Mesendoderm (in vitro differentiated cells): ENCODE results near the gene ZSWIM3.
"Not testable (repeated sequence)": the region's sequence is repeated elsewhere in the genome, so short reads cannot be mapped to it uniquely, and the experiment has no call there.

Experiments
- DNase-seq: peaks from one replicate; pipeline ENCODE4 v3.0.0; 2013
- H2AK5ac ChIP-seq: 2 replicates; pipeline ENCODE4 v1.6.1; 2013; ENCODE audit warnings: low read length, inconsistent platforms
- H2BK120ac ChIP-seq: 2 replicates; pipeline ENCODE4 v1.6.1; 2013; ENCODE audit warnings: low read depth, mild to moderate bottlenecking, low read length, moderate library complexity, mixed read lengths
- H2BK15ac ChIP-seq: replicated peaks from 2 replicates; pipeline ENCODE4 v1.6.1; 2013; ENCODE audit warnings: low read depth, mild to moderate bottlenecking, moderate library complexity
- H2BK5ac ChIP-seq: 2 replicates; pipeline ENCODE4 v1.6.1; 2013; ENCODE audit warnings: low read length, inconsistent platforms
- H3K18ac ChIP-seq: 2 replicates; pipeline ENCODE4 v1.6.1; 2013; ENCODE audit warnings: mild to moderate bottlenecking, low read length, mixed read lengths
- H3K23ac ChIP-seq: one replicate; pipeline ENCODE4 v1.6.1; 2013; ENCODE audit warnings: low read length
- H3K27ac ChIP-seq: 2 replicates; pipeline ENCODE4 v1.5.1; 2013; ENCODE audit warnings: low read depth, mild to moderate bottlenecking, inconsistent platforms, low read length, moderate library complexity
- H3K27me3 ChIP-seq: 2 replicates; pipeline ENCODE4 v1.6.1; 2013; ENCODE audit warnings: low read length, control low read depth, mild to moderate bottlenecking, inconsistent platforms; ENCODE audit not compliant: insufficient read depth, poor library complexity
- H3K36me3 ChIP-seq: 2 replicates; pipeline ENCODE4 v1.6.1; 2013; ENCODE audit warnings: low read length, inconsistent platforms; ENCODE audit not compliant: control insufficient read depth, insufficient read depth
- H3K4ac ChIP-seq: one replicate; pipeline ENCODE4 v1.6.1; 2013; ENCODE audit warnings: low read depth, mild to moderate bottlenecking, low read length, moderate library complexity
- H3K4me1 ChIP-seq: 2 replicates; pipeline ENCODE4 v1.6.1; 2013; ENCODE audit warnings: low read depth, low read length, inconsistent platforms; ENCODE audit not compliant: control insufficient read depth
- H3K4me2 ChIP-seq: 2 replicates; pipeline ENCODE4 v1.6.1; 2013; ENCODE audit warnings: low read length
- H3K4me3 ChIP-seq: 2 replicates; pipeline ENCODE4 v1.5.1; 2013; ENCODE audit warnings: mild to moderate bottlenecking, low read length
- H3K56ac ChIP-seq: one replicate; pipeline ENCODE4 v1.6.1; 2013; ENCODE audit warnings: low read length
- H3K79me1 ChIP-seq: 2 replicates; pipeline ENCODE4 v1.6.1; 2013; ENCODE audit warnings: low read length, inconsistent platforms
- H3K79me2 ChIP-seq: 2 replicates; pipeline ENCODE4 v1.6.1; 2013; ENCODE audit warnings: mild to moderate bottlenecking, low read length; ENCODE audit not compliant: control insufficient read depth, insufficient read depth
- H3K9ac ChIP-seq: 2 replicates; pipeline ENCODE4 v1.6.1; 2013; ENCODE audit warnings: low read length, inconsistent platforms
- H4K5ac ChIP-seq: one replicate; pipeline ENCODE4 v1.6.1; 2013; ENCODE audit warnings: low read length
- H4K8ac ChIP-seq: one replicate; pipeline ENCODE4 v1.6.1; 2013; ENCODE audit warnings: low read depth, mild to moderate bottlenecking, control low read depth, low read length, moderate library complexity
- WGBS: extraction: QIAGEN DNeasy Blood & Tissue Kit; methylation state at CpG from one replicate; pipeline ENCODE4 v1.1.7; 2013; ENCODE audit warnings: low lambda C conversion rate, missing lambda C conversion rate; ENCODE audit not compliant: insufficient coverage; ENCODE audit errors: extremely low coverage; 5-methylcytosine and 5-hydroxymethylcytosine counted together

ZSWIM3 gene

DNA sequence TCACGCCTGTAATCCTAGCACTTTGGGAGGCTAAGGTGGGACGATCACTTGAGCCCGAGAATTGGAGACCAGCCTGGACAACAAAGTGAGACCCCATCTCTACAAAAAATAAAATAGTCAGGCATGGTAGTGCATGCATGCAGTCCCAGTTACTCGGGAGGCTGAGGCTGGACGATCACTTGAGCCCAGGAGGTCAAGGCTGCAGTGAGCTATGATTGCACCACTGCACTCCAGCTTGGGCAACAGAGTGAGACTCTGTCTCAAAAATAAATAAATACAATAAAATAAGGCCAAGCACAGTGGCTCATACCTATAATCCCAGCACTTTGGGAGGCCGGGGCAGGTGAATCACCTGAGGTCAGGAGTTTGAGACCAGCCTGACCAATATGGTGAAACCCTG is 43.9 kb downstream of the ZSWIM3 start:
- H3K79me1 ChIP-seq, H4K5ac ChIP-seq, H3K79me2 ChIP-seq, H3K4me3 ChIP-seq, H4K8ac ChIP-seq, H2BK15ac ChIP-seq, H3K4me2 ChIP-seq, H2BK5ac ChIP-seq, H3K23ac ChIP-seq, H2AK5ac ChIP-seq, H3K27ac ChIP-seq, H3K27me3 ChIP-seq, H3K18ac ChIP-seq, H3K4ac ChIP-seq, H3K56ac ChIP-seq, DNase-seq, H3K9ac ChIP-seq, H3K4me1 ChIP-seq, H2BK120ac ChIP-seq: not testable (repeated sequence)
- no CpG with 5 or more reads among the region's 6 CpGs for WGBS
- H3K36me3 ChIP-seq: peaks cover 16% of the 10 kb centered on the region

DNA sequence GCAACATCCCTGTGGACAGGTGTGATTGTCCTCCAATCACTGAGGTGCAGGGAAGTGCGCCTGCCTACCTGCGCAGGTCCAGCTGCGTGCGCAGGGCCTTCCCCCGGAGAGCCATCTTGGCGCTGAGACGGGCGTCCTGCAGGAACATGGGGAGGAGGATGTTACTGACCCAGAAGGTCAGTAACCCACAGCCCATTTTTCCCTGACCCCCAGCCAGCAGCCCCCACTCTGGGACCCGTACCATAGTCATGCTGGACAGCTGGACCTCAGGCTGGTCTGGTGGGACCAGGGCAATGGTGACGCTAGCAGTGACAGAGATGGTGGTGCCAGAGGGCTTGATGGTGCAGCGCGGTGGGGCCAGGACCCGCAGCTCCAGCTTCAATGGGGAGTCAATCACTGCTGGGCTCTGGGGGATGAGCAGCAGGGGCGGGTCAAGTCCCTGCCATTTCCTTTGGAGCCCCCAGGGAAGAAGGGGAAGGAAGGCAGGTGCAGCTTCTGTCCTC is 44.8 kb downstream of the ZSWIM3 start:
- Histone ChIP-seq H3K4ac (no peak overlapping the region), H3K79me1 (no peaks in the 10 kb centered on the region), H3K18ac (no peak overlapping the region), H2BK5ac (no peak overlapping the region), H3K56ac (no peak overlapping the region), H3K4me1 (no peaks in the 10 kb centered on the region), H3K4me3 (no peak overlapping the region), H3K79me2 (no peaks in the 10 kb centered on the region), H2BK120ac (no peak overlapping the region), H4K5ac (no peak overlapping the region), H3K23ac (no peak overlapping the region), H2BK15ac (no peak overlapping the region), H3K36me3 (peaks cover 17% of the 10 kb centered on the region), H3K27me3 (no peaks in the 10 kb centered on the region), H3K9ac (no peak overlapping the region), H2AK5ac (no peak overlapping the region), H3K27ac (no peak overlapping the region), H3K4me2 (no peak overlapping the region), H4K8ac (no peak overlapping the region)
- WGBS: no CpG with 5 or more reads among the region's 14 CpGs
- DNase-seq: no peak

DNA sequence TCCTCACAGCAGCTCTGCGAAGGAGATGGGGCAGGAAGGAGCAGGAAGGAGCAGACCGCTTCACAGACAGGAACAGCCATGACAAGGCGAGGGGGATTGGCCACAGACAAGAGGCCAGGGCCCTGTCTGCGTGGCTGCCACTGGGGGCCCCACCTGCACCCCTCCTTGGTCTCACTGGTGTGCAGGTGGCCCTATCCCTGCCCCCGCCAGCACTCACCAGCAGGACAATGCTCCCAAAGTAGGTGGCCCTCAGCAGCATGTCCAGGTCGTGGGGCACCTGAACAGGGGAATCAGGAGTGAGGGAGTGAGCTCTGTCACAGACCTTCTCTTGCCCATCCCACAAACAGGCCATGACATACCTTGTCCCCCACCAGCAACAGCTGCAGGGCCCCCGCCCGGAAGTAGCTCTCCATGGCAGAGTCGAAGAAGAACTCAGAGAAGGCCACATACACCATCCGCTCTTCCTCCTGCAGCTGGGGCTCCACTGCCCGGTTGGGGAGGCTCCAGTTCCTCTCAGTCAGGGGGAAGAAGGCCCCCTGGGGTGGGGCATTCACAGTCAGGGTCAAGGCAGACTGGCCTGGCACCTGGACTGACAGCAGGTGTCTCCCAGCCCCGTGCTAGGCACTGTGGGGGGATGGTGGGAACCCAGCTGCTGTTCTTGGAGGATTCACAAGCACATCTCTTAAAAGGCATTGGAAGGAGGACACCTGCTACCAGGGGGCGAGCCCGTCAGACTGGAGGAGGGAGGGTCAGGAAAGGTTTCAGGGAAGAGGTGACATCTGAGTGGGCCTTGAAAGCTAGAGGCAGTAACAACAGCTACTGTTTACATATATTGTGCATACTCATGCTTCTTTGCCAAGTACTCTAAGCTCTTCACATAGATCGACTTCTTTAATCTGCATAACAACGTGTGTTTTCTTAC is 47.4 kb downstream of the ZSWIM3 start:
- H4K5ac ChIP-seq: no peak overlapping the region
- H3K18ac ChIP-seq: no peak overlapping the region
- H4K8ac ChIP-seq: no peak overlapping the region
- H2BK120ac ChIP-seq: no peak overlapping the region
- DNase-seq: no peak
- H3K79me1 ChIP-seq: peaks cover 4% of the 10 kb centered on the region
- H3K4me3 ChIP-seq: no peak overlapping the region
- peaks cover 3% of the 10 kb centered on the region for H3K79me2 ChIP-seq
- no peak overlapping the region for H3K4ac ChIP-seq
- H2BK5ac ChIP-seq: no peak overlapping the region
- no peak overlapping the region for H3K4me2 ChIP-seq
- H3K9ac ChIP-seq: no peak overlapping the region
- no peak overlapping the region for H2AK5ac ChIP-seq
- no peak overlapping the region for H3K56ac ChIP-seq
- no peak overlapping the region for H3K27ac ChIP-seq
- no peaks in the 10 kb centered on the region for H3K27me3 ChIP-seq
- no peak overlapping the region for H3K23ac ChIP-seq
- no CpG with 5 or more reads among the region's 16 CpGs for WGBS
- H2BK15ac ChIP-seq: no peak overlapping the region
- peaks cover 24% of the 10 kb centered on the region for H3K36me3 ChIP-seq
- H3K4me1 ChIP-seq: no peaks in the 10 kb centered on the region

DNA sequence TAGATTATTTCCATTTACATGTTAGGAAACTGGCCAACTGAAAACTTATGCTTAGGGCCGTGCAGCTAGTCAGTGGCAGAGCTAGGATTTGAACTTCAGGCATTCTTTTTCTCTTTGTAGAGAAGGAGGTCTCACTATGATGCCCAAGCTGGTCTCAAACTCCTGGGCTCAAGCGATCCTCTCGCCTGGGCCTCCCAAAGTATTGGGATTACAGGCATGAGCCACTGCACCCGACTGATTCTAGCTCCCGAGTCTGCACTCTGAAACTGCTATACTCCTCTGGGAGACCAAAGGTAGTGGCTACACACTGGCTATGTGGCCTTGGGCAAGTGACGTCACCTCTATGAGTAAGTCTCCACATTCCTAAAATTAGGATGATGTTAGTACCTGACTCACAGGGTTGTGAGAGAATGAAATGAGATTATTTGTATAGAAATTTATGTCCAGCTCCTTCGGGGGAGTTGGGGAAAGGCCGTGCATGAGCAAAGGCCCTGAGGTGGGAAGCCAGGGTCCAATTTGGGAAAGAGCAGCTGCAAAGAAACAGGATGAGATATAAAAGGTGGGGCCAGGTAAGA is 48.2 kb downstream of the ZSWIM3 start:
- H3K36me3 ChIP-seq: peaks cover 24% of the 10 kb centered on the region
- H3K4me2 ChIP-seq: no peak overlapping the region
- H3K4me1 ChIP-seq: no peaks in the 10 kb centered on the region
- no peak overlapping the region for H3K23ac ChIP-seq
- H3K79me2 ChIP-seq: peaks cover 3% of the 10 kb centered on the region
- no peak overlapping the region for H2AK5ac ChIP-seq
- peak; percentile 23 for DNase-seq
- no peak overlapping the region for H3K4ac ChIP-seq
- no peak overlapping the region for H2BK120ac ChIP-seq
- H3K27me3 ChIP-seq: no peaks in the 10 kb centered on the region
- H3K4me3 ChIP-seq: no peak overlapping the region
- peaks cover 6% of the 10 kb centered on the region for H3K79me1 ChIP-seq
- H4K5ac ChIP-seq: no peak overlapping the region
- H4K8ac ChIP-seq: no peak overlapping the region
- no peak overlapping the region for H2BK5ac ChIP-seq
- no peak overlapping the region for H2BK15ac ChIP-seq
- H3K9ac ChIP-seq: no peak overlapping the region
- no peak overlapping the region for H3K18ac ChIP-seq
- H3K56ac ChIP-seq: no peak overlapping the region
- no CpG with 5 or more reads among the region's 8 CpGs for WGBS
- no peak overlapping the region for H3K27ac ChIP-seq

DNA sequence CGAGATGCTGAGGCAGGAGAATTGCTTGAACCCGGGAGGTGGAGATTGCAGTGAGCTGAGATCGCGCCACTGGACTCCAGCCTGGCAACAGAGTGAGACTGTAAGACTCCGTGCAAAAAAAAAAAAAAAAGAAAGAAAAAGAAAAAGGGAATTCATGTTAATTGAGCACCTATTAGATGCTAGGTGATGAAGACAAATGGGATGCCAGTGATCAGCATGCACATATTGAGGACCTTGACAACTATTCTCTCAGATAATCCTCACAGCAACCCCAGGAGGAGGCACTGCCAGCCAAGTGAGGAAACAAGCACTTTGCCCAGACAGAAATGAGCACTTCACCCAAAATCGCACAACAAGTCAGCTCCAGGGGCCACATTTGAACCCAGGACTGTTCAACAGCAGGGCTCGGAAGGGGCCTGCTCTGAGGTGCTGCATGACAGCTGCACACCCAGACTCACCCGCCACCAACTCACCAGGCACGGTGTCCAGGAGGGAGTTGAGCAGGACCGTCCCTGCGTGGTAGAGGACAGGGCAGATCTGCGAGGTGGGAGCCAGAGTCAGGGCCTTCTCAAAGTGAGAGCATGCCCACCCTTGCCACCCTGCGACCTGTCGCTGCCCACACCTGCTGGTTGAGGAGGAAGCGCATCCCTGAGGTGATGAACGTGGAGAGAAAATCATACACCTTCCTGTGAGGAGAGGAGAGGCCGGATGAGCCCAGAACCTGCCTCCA is 50.0 kb downstream of the ZSWIM3 start:
- no peak overlapping the region for H3K18ac ChIP-seq
- peaks cover 18% of the 10 kb centered on the region for H3K36me3 ChIP-seq
- H3K79me2 ChIP-seq: peaks cover 3% of the 10 kb centered on the region
- H2BK5ac ChIP-seq: no peak overlapping the region
- no peak overlapping the region for H2AK5ac ChIP-seq
- no peak overlapping the region for H3K23ac ChIP-seq
- no peak overlapping the region for H4K8ac ChIP-seq
- H4K5ac ChIP-seq: no peak overlapping the region
- no peaks in the 10 kb centered on the region for H3K27me3 ChIP-seq
- no peak overlapping the region for H2BK120ac ChIP-seq
- H3K27ac ChIP-seq: no peak overlapping the region
- H3K9ac ChIP-seq: no peak overlapping the region
- peaks cover 1% of the 10 kb centered on the region for H3K4me1 ChIP-seq
- H3K4me3 ChIP-seq: no peak overlapping the region
- no peak overlapping the region for H3K56ac ChIP-seq
- H3K79me1 ChIP-seq: peaks cover 6% of the 10 kb centered on the region
- H3K4ac ChIP-seq: no peak overlapping the region
- DNase-seq: no peak
- no peak overlapping the region for H3K4me2 ChIP-seq
- H2BK15ac ChIP-seq: no peak overlapping the region
- WGBS: no CpG with 5 or more reads among the region's 17 CpGs
